RKO (cell line): ENCODE results near the gene TUBG2.
A peak's percentile ranks its signal among the peaks of the same experiment; 100 is the strongest.
"Not testable (repeated sequence)": the region's sequence is repeated elsewhere in the genome, so short reads cannot be mapped to it uniquely, and the experiment has no call there.

Source experiments
- DNase-seq: peaks from one replicate; pipeline ENCODE4 v3.0.0-alpha.2; 2016; ENCODE audit warnings: low spot score

TUBG2 gene

GRCh38 chr17:42659079-42659931 lies at the start of gene TUBG2:
Gene TUBG2, plus strand, starts transcription at chr17:42659284. Its CDS starts 220 bp downstream, at chr17:42659504.
- peak; percentile 93 for DNase-seq

- peak; percentile 40 for DNase-seq
Observed at GRCh38 chr17:42609814-42610801, 49.0 kb upstream of the TUBG2 start.

- no peak for DNase-seq
Observed at GRCh38 chr17:42612013-42612412, 47.1 kb upstream of the TUBG2 start.

- no peak for DNase-seq
Observed at GRCh38 chr17:42613699-42614295, 45.3 kb upstream of the TUBG2 start.

- no peak for DNase-seq
Observed at GRCh38 chr17:42617956-42618431, 41.1 kb upstream of the TUBG2 start.

GRCh38 chr17:42618442-42619150 lies 40.5 kb upstream of the TUBG2 start:
- peak; percentile 24 for DNase-seq

- DNase-seq: not testable (repeated sequence)
Observed at GRCh38 chr17:42621987-42622386, 37.1 kb upstream of the TUBG2 start.

GRCh38 chr17:42623271-42623670 lies 35.8 kb upstream of the TUBG2 start:
- DNase-seq: no peak

- DNase-seq: no peak
Observed at GRCh38 chr17:42623732-42624596, 35.1 kb upstream of the TUBG2 start.

- DNase-seq: not testable (repeated sequence)
Observed at GRCh38 chr17:42627032-42627764, 31.9 kb upstream of the TUBG2 start.

GRCh38 chr17:42629411-42630009 lies 29.6 kb upstream of the TUBG2 start:
- DNase-seq: no peak

- no peak for DNase-seq
Observed at GRCh38 chr17:42632949-42633444, 26.1 kb upstream of the TUBG2 start.

- no peak for DNase-seq
Observed at GRCh38 chr17:42639525-42640113, 19.5 kb upstream of the TUBG2 start.

- no peak for DNase-seq
Observed at GRCh38 chr17:42640121-42640520, 19.0 kb upstream of the TUBG2 start.

GRCh38 chr17:42642336-42642735 lies 16.7 kb upstream of the TUBG2 start:
- no peak for DNase-seq

- no peak for DNase-seq
Observed at GRCh38 chr17:42647778-42648177, 11.3 kb upstream of the TUBG2 start.

- no peak for DNase-seq
Observed at GRCh38 chr17:42651392-42651791, 7.7 kb upstream of the TUBG2 start.
